Non-pigmented ciliary epithelial cell (primary cell): ENCODE data around the gene SLC25A13.
A peak's percentile ranks its signal among the peaks of the same experiment; 100 is the strongest.

Experiments used
- DNase-seq: peaks from one replicate; pipeline ENCODE4 v3.0.0-alpha.2; 2010; ENCODE audit warnings: low read depth

SLC25A13 gene

GRCh38 chr7:96152706-96153105, 169.2 kb downstream of the SLC25A13 start:
- no peak for DNase-seq

GRCh38 chr7:96151889-96152288, 170.0 kb downstream of the SLC25A13 start:
- no peak for DNase-seq

GRCh38 chr7:96144260-96144526, 177.7 kb downstream of the SLC25A13 start:
- no peak for DNase-seq

- no peak for DNase-seq
These were observed 178.2 kb downstream of the SLC25A13 start for GRCh38 chr7:96143495-96144259.

- DNase-seq: no peak
These were observed 185.2 kb downstream of the SLC25A13 start for GRCh38 chr7:96136600-96137239.

- DNase-seq: no peak
These were observed 186.7 kb downstream of the SLC25A13 start for GRCh38 chr7:96135241-96135640.

GRCh38 chr7:96131525-96131924, 190.4 kb downstream of the SLC25A13 start:
- no peak for DNase-seq

- DNase-seq: no peak
These were observed 194.2 kb downstream of the SLC25A13 start for GRCh38 chr7:96127746-96128145.

GRCh38 chr7:96126382-96126781, 195.5 kb downstream of the SLC25A13 start:
- no peak for DNase-seq

- no peak for DNase-seq
These were observed 199.2 kb downstream of the SLC25A13 start for GRCh38 chr7:96122746-96123145.

GRCh38 chr7:96121752-96122151, 200.1 kb downstream of the SLC25A13 start:
- DNase-seq: no peak

GRCh38 chr7:96120445-96121225, 201.3 kb downstream of the SLC25A13 start:
- no peak for DNase-seq

GRCh38 chr7:96118449-96119001, 203.4 kb downstream of the SLC25A13 start:
- no peak for DNase-seq

GRCh38 chr7:96116173-96116572, 205.7 kb downstream of the SLC25A13 start:
- no peak for DNase-seq

GRCh38 chr7:96114190-96114589, 207.7 kb downstream of the SLC25A13 start:
- DNase-seq: no peak

- no peak for DNase-seq
These were observed 210.5 kb downstream of the SLC25A13 start for GRCh38 chr7:96111405-96111804.

GRCh38 chr7:96104984-96105383, 216.9 kb downstream of the SLC25A13 start:
- no peak for DNase-seq

- DNase-seq: no peak
These were observed 219.6 kb downstream of the SLC25A13 start for GRCh38 chr7:96102096-96102811.

GRCh38 chr7:96100737-96101136, 221.2 kb downstream of the SLC25A13 start:
- no peak for DNase-seq

GRCh38 chr7:96097835-96098234, 224.1 kb downstream of the SLC25A13 start:
- DNase-seq: no peak

GRCh38 chr7:96093435-96093834, 228.5 kb downstream of the SLC25A13 start:
- peak; percentile 68 for DNase-seq

- DNase-seq: no peak
These were observed 231.1 kb downstream of the SLC25A13 start for GRCh38 chr7:96090756-96091155.
